DMS153 (cell line): ENCODE results near the gene C1QTNF6.
"Not testable (repeated sequence)": the region's sequence is repeated elsewhere in the genome, so short reads cannot be mapped to it uniquely, and the experiment has no call there.

Source experiments
- DNase-seq: peaks from one replicate; lab custom pipeline; 2025; lab: John Stamatoyannopoulos, UW

Gene C1QTNF6

DNA sequence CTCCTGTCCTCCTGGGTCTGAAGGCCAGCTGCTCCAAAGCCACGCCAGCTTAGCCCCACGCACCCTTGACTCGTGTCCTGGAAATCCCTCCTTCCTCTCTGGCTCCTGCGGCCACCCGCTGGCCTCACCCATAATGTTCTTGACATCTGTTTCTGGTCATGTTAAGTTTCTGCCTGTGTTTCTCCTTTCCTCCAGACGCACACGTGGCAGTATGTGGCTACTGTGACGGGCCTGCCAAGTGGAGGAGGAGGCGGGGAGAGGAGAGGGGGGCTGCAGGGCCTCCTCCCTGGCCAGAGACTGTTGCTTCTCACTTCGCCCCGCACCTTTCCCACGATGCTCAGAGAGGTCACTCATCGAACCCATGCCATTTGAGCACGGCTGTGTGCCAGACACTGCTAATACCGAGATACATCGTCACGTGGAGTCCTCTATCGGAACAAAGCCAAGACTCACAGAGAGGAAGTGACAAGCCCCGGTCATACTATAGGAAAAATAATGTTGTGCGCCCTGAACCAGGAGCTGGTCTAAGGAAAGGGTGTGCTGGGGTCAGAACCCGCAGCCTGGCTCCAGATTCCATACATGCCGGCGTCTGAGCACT is 11.5 kb downstream of the C1QTNF6 start:
- no peak for DNase-seq

DNA sequence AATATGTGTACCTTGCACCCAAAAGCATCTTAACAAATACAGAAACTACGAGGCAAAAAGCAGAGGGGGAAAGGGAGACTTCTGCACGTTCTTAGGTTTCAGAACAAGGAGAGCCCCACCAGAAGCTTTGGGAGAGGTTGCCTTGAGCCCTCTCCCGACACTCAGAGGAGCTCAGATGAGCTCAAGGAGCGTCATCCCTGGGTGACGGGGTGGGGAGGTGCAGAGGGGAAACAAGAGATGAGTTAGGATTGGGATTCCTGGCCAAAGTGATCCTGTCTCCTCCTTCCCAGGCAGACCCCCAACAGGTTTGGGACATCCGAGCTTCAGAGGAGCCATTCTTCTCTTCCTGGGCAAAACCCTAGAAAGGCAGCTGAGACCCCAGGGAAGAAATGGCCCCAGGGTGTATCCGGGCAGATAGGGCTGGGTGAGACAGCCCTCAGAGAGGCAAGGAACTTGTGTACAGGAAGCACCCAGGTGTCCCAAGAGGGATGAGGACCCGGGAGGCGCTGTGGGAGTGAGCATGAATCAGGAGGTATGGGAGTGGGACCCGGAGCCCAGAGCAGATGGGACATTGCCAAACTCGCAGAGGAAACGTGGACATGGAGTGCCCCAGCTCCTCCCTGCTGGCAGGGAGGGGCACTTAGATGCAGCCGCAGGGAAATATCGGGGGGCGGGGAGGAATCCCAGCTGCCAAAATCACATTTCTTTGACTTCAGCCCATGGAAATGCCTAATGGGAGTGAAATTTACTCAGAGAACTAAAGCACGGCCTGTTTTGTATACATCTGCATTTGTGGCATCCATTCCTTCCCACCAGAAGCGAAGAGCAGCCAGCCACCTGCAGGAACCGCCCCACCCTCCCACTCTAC is 12.4 kb downstream of the C1QTNF6 start:
- DNase-seq = no peak

DNA sequence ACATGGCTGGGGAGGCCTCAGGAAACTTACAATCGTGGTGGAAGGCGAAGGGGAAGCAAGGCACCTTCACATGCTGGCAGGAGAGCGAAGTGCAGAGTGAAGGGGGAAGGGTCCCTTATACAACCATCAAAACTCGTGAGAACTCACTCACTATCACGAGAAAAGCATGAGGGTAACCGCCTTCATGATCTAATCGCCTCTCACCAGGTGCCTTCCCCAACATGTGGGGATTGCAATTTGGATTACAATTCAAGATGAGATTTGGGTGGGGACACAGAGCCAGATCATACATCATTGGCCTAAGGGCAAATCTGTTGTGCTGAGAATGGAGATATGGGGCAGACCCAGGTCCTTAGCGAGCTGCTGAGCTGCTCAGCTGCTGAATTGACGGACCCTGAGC is 13.1 kb downstream of the C1QTNF6 start:
- no peak for DNase-seq

DNA sequence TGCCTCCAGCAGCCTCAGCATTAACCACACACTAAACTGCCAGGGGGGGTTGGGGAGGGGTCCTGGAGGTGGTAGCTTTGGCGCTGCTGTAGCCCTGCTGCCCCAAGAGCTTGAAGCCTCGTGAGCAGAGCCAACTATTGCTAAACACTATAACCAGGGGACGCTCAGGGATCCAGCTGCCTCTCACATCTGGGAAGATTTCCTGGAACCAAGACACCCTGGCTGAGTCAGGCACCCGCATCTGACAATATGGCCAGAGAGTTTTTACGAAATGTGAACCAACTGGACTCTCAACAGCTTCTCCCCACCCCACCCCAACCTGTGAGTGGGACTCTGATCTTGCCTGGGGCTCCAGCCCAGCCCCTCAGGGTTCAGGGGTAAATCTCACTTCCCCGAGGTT is 14.3 kb downstream of the C1QTNF6 start:
- no peak for DNase-seq

DNA sequence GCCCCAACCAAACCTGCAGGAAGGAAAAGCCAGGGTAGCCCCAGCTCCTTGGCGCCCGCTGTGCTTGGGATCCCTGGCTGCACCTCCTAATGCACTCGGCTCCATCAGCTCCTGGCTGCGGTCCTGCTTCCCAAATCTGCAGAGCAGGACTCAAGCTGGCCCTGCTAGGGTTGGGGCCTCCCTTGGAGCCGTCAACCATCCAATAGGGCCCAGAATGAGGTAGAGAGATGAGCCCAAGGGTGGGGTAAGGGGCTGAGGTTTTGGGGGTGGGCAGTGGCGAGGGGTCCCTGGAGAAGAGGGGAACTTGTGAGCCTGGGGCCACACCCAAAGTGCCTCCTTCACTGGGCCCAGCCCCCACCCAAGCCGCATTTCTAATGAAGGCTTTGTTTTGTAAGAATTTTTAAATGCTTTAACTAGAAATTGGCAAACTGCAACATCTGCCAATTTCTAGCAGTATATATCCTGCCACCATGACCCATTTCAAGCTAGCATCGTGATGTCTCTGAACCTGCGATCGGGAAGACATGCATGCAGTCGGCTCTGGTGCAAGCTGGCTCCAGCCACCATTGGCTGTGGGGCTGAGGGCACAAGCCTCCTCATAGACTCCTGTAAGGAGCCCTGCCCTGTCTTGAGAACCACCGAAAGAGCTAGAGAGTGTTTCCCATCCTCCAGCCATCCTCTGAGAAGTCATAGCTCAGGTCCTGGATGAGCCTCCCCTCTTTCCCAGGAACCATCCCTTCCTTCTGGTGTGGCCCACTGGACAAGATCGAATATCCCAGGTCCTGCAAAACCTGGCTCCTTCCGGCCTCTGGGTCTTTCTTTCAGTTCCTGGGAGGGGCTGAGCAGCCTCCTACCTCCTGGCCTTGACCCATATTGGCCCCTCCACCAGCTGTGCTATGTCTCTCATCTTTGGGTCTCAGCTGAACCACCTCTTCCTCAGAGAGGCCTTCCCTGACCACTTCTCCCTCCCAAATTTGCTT is 15.5 kb downstream of the C1QTNF6 start:
- no peak for DNase-seq

DNA sequence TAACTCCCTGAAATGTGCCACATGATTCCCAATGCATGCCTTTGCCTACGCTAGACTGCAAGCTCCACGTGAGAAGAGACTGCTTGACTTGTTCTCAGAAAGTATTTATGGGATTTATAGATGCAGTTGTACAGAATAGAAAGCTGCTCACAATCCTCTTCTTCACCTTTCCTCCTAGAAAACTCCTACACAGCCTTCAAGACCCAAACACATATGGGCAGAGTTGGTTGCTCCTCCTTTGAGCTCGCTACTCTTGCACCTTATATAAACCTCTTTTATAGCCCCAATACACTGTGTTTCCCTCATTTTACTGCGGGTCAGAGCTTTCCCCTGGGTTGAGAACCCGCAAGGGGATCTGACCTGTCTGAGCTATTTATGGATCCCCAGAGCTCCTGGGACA is 16.4 kb downstream of the C1QTNF6 start:
- DNase-seq = no peak

DNA sequence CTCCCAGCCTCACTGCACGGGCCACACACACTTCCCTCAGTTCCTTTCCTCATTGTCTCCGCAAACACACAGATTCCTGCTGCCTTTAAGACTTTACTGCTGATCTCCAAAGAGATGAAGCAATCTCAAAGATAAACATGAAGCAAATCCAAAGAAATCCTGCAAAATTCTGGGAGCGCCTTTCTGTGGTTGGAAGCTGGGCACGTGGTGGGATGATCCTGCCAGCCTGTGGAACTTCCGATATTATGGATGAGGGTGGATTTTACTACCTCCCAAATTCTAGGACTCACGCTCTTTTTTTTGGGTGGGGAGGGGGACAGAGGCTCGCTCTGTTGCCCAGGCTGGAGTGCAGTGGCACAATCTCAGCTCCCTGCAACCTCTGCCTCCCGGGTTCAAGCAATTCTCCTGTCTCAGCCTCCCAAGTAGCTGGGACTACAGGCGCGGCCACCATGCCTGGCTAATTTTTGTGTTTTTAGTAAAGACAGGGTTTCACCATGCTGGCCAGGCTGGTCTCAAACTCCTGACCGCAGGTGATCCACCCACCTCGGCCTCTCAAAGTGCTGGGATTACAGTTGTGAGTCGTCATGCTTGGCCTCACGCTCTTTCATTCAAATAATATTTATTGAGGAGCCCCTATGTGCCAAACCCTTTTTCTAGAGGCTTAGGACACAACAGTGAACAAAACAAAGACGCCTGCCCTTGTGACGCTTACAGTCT is 17.2 kb downstream of the C1QTNF6 start:
- DNase-seq = not testable (repeated sequence)

DNA sequence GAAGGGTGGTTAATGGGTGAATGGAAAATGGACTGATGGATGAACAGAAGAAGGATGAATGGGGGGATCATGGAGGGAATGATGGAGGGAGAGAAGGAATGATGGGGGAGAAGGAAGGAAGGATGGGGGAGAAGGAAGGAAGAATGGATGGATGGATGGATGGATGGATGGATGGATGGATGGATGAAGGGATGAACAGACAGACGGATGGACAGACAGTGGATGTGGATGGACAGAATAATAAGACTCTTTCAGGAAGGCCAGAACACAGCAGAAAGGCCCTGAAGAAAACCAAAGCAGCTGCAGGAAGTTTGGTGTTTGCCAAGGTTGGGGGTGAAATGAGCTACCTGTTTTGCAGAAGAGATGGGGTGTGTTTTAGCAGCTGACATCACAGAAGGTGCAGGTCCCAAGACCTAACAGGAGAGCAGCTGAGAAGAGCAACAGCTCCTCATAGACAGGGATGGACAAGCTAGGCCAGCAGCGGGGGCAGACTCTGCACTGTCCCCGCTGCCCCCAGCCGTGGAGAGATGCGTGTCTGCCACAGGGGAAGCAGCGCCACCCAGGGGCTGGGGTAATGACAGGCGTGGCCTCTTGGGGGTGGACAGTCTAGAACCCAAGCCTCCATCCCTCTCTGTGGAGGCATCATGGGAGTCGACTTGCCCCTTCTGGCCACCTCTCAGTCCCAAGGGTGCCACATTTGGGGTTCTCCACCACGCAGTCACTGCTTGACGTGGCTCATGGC is 17.9 kb downstream of the C1QTNF6 start:
- no peak for DNase-seq

DNA sequence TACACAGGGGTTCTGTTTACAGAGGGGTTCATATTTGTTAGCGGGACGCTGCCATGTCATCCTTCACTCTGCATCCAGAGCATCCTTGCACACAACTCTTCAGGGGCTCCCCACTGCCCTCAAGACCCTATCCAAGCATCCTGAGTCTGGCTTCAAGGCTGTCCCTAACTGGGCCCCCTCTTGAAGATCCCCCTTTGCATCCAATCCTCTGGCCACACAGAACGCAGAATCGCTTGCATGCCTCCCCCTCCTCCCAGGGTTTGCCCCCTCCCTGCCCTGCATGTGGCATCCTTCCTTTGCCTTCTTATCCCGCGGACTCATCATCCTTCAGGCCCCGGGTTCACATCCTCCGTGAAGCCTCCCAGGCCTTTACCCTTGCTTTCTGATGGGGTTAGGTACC is 18.6 kb downstream of the C1QTNF6 start:
- no peak for DNase-seq

DNA sequence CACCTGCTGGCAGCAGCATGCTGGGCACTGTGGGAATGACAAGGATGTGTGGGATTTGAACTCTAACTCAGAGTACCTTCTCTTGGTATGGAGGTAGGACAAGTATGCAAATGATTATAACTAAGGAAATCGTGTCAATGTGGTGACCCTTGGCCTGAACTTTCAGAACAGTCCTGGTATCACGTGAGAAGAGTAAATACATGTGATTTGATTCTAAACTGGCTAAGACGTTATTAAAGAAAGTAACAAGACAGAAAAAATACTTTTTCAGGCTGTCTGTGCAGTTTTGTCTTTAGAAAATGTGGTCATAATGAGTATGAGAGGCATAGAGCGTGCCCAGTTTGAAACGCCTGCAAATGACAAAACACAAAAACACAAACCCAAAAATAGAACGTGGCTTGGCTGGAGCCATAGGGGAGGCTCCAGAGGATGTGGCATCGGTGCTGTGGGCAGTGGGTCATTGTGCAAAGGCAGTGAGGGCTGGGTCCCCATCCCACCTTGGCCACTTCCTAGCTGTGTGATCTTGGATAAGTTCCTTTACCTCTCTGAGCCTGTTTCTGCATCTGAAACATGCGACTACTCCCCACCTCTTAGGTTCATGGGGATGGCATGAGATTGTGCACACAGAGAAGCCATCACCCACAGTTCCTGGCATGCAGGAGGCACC is 19.9 kb downstream of the C1QTNF6 start:
- DNase-seq = no peak

DNA sequence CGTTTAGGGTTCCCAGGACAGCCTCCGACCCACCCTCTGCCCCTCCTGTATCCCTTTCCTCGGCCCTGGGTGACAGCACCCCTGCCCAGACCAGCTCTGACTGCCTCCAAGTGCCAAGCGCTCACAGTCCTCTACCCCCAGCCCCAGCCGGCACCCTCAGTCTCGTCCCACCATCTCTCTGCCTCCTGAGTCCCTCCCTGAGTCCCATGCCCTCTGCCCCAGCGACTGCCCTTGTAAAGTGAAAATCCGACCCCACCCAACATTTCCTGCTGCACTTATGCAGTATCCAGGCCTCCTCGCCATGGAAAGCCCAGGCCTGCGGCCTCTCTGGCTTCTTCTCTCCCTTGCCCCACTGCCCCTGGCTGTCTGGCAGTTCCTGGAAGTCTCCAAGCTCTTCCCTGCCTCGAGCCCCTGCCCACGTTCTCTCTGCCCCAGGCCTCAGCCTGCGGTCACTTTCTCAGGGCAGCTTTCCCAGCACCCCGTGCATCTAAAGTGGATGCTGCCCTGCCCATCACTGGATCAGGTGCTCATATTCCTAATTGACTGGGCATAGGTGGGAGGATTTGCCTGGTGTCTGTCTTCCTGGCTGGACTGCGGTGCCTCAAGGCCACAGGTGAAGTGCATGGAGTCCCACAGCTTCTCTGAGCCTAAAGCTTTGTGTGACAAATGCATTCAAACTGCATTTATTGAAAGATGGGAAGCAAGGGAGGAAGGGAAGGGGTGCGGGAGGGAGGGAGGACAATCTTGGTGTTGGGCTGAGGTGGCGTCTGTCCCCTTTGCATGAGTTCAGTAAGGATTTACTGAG is 20.7 kb downstream of the C1QTNF6 start:
- no peak for DNase-seq

DNA sequence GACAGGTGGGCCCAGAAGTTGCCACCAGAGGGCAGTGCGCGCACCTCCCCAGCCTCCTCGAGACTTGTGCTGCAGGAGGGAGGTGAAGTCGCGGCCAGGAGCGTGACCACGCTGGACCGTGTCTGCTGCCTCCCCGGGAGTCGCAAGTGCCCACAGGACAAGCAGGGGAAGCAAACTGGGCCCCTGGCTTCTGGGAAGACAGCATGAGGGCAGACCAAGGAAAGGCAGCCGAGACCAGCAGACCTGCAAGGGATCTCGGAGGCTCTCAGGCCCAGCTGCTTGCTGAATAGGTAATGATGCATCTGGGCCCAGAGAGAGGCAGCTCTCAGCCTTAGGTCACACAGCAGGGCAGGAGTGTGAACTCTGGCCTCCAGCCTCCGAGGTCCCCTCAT is 21.4 kb downstream of the C1QTNF6 start:
- peak; percentile 38 for DNase-seq

DNA sequence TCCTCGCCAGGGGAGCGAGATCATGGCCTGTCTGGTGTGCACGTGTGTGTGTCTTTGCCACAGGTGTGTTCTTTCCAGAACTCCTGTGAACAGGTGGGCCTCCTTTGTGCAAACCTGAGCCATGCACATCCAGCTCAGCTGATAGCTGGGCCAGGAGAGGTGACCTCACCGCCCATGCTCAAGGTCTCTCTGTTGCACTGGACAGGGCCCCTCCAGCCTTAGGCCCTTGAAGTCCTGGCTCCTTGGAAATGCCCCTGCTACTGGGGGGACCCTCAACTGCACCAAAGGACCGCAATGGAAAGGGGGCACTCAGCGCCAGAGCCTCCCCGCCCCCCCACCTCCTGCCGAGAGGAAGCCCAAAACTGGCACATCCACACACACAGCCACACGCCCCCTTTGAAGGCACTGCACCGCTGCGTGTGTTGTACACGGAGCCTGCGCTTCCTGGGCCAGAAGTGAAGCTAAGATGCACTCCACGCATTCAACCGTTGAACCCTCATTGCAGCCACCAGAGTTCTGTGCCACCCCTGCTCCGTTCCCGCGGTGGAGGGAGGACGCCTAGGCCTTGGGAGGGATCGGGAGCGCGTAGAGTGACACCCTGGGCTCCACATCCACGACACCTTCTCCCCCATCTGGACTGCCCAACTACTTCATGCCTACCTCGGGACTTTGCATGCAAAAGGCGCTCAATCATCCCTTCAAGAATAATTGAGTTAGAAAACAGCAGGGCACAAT is 21.9 kb downstream of the C1QTNF6 start:
- DNase-seq = no peak

DNA sequence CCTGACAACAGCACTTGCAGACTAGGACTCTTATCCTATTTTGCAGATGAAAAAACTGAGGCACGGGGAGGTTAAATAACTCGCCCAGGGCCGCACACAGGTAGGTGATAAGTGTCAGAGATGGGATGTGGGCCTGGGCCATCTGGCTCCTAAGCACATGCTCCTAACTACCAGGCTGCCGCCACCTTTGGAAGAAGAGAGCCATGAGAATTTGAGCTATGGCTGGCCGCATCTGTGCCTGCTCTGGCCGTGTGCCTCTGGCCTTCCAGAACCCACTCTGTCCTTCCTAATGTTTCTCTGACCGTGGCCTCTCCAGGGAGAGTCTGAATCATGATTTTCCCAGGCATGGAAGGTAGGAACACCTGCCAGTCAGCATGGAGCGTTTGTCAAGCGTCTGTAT is 23.0 kb downstream of the C1QTNF6 start:
- no peak for DNase-seq

DNA sequence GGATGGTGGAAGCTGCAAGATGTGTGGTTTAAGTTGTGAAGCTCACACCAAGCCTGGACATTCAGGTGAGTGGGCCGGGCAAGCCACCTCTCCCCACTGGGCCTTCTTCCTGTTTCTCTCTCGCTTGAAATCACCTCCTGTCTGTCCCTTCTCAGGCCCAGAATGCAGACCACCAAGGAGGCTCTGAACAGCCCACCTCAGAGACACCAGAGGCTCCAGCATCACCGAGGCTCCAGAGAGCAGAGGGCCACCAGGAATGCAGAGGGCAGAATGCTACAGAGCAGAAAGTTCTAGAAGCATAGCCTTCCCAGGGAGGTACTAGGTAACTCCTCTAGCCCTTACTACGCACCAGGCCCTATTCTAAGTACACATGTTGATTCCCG is 23.6 kb downstream of the C1QTNF6 start:
- DNase-seq = no peak

DNA sequence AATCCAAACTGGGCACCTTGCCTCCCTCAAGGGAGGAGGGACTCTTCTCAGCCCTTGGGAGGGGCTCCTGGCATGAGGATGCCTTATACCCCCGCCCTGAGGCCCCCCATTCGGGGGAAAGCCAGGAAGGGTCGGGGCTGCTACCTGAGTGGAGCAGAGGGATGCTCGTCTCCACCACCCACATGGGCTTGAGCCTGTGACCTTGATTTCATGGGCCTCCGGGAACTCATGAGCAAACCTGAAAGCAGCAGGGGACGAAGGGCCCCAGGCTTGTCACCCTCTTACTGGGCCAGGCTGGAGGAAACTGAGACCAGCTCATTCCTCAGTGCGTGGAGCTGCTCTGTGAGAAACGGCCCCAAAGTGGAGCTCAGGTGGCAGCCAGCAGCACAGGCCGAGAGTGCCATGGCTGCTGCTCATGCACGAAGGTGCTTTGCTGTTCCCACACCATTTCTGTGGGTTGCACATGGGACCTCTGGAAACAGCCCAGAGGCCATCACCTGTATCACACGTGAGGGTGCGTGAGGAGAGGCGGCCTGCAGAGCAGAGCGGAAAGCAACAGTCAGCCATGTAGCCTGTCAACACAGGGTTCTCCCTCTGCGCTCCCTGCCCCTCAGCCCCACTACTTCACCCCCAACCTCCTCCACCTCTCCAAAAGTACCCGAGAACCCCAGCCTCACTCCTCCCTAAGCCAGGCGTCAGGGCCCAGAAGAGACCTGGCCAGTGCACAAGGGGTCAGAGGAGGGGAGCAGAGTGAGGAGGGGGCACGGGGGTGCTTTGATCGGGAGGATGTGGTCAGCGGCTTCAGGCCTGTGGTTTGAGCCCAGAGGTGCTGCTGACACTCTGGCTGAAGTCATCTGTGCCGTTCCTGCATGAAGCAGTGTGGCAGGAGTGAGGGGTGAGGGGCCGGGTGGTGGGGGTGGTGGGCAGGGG is 24.2 kb downstream of the C1QTNF6 start:
- no peak for DNase-seq

DNA sequence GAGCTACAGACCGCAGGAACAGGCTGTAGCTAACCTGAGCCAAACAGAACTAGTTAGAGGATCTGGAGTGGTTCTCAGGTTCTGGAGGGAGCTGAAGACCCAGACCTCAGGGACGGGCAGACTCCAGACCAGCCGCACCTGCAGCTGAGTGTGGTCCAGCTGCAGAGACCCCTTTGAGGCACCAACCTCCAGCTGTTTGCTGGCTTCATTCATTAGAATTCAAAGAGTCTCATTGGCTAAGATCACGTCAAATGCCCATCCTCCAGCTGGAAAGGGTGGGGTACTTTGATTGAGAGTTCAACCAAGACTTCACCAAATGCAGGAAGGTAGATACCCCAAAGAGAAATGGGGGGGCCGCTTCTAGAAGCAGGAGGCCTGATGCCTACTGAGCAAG is 25.0 kb downstream of the C1QTNF6 start:
- no peak for DNase-seq
